ENCODE results near the gene ZNF132. TPM values are rescaled to one million over a fixed set of nuclear protein-coding genes. Genes with fewer than 3 reads are reported as not detected.

Gene ZNF132
- total RNA-seq, 1 experiment from 2014 or later = 1.5 TPM

DNA sequence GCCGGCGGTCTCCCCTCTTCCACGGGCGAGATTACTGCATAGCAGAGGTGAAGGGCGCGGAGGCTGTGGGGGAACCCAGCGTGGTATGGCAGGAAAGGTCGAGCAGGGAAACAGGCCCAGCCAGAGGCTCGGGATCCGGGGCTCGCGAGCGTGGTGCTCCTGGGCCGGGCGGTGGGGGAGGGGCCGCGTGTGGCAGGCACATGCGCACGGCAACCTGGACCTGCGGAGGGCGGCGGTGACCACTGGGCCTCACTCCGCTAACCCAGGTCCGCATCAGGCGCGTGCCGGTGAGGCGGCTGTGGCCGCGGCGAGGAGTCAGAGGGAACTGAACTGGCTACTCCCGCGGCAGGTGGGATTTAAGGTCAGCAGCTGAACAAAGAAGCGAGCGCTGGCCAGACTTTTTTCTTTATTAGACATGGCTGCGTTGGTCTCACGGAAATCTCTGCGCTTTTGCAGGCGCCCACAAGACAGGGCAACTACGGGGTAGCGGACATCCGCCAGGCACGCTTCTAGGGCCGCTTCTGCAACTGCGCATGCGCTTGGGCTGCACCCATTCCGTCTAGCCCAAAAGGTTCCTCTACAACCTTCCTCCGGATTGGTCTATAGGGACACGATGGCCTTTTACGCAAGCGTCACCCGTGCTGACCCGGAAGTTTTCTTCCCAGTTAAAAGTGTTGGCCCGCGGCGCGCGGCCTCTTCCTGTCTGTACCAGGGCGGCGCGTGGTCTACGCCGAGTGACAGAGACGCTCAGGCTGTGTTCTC, 53.2 kb downstream of the ZNF132 start, which contains the start of gene RPS5:
RPS5 (plus strand) TSS at position 694 of the 762 bp plus-strand sequence. CDS start 869 bp downstream, outside the sequence.
- Histone ChIP-seq H3K4me1 (replicated peaks; ENCODE audit: insufficient read depth) (peaks cover 22% of the 10 kb centered on the region), H3K4me2 (peak within 1 kb of the TSS; percentile 90), H3K27ac (peak within 1 kb of the TSS; percentile 95), H3K79me2 (ENCODE audit: low read depth) (peaks cover 68% of the 10 kb centered on the region), H3K36me3 (ENCODE audit: low read depth) (no peaks in the 10 kb centered on the region), H4K20me1 (ENCODE audit: insufficient read depth) (peaks cover 15% of the 10 kb centered on the region), H3K9me3 (ENCODE audit: insufficient read depth, low read depth) (no peaks in the 10 kb centered on the region), H3F3A (ENCODE audit: insufficient read depth, low read depth) (peaks cover 9% of the 10 kb centered on the region; the same call in 1 of the 2 replicates), H3K4me3 (peak within 1 kb of the TSS; percentile 93), H3K9me2 (ENCODE audit: insufficient read depth) (no peaks in the 10 kb centered on the region), H2AFZ (peak within 1 kb of the TSS; percentile 73), H3K27me3 (ENCODE audit: insufficient read depth, low read depth) (no peaks in the 10 kb centered on the region)
- intact Hi-C loops (cut with micrococcal nuclease; ENCODE audit: unreplicated experiment) = no loop called here
- ChIA-PET POLR2A (ENCODE audit: unreplicated experiment) (interaction anchor here (0.6 kb wide), 1 partner anchor 168 kb away, joined by 3 read pairs; the partner anchor contains the start of gene CHMP2A), CTCF (no interaction called here)
- BruUV-seq (replicated peaks) = TSS peak; percentile 74
- TF ChIP-seq EZH2 (IDR thresholded peaks at IDR 0.05; ENCODE audit: low read depth) = no peak
- TF ChIP-seq, protein P1, sequence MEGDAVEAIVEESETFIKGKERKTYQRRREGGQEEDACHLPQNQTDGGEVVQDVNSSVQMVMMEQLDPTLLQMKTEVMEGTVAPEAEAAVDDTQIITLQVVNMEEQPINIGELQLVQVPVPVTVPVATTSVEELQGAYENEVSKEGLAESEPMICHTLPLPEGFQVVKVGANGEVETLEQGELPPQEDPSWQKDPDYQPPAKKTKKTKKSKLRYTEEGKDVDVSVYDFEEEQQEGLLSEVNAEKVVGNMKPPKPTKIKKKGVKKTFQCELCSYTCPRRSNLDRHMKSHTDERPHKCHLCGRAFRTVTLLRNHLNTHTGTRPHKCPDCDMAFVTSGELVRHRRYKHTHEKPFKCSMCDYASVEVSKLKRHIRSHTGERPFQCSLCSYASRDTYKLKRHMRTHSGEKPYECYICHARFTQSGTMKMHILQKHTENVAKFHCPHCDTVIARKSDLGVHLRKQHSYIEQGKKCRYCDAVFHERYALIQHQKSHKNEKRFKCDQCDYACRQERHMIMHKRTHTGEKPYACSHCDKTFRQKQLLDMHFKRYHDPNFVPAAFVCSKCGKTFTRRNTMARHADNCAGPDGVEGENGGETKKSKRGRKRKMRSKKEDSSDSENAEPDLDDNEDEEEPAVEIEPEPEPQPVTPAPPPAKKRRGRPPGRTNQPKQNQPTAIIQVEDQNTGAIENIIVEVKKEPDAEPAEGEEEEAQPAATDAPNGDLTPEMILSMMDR (conservative IDR thresholded peaks at IDR 0.05) = no peak
- peak; percentile 90 to 91 for DNase-seq

DNA sequence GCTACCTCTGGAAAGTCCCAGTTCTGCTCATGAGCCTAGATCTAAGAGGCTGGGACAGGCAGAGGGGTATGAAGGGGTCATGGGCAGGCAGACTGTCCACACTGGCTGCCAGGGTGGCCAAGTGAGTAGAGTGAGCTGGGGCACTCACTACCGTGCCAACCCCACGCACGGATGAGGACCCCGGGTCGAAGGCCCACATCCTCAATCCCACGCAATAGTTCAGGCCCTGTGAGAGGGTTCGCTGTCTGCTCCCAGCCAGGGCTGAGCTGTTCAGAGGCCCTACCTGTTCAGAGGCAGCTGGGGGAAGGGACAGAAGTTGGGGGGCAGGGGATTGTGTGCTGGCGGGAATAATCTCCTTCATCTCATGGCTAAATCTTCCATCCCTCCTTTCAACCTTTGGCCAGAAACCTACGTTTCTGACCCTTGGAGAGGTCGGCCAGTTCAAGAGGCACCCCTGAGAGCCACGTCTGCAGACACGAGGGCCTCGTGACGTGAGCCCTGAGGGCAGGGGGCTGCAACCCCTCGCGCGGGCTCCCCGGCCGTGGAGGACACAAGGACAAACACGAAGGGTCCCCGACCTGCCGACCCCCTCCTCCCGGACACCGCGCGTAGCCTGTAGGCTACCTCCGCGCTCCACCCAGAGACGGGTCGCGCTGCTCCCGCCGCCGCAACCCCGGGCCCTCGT, 53.9 kb downstream of the ZNF132 start:
- Histone ChIP-seq H3K4me1 (replicated peaks; ENCODE audit: insufficient read depth) (peaks cover 22% of the 10 kb centered on the region), H3K9me2 (ENCODE audit: insufficient read depth) (no peaks in the 10 kb centered on the region), H2AFZ (peak overlapping the region; percentile 73), H3F3A (ENCODE audit: insufficient read depth, low read depth) (peaks cover 8% of the 10 kb centered on the region; the same call in 1 of the 2 replicates), H3K36me3 (ENCODE audit: low read depth) (no peaks in the 10 kb centered on the region), H3K4me3 (peak overlapping the region; percentile 93), H3K9me3 (ENCODE audit: insufficient read depth, low read depth) (no peaks in the 10 kb centered on the region), H3K27me3 (ENCODE audit: insufficient read depth, low read depth) (no peaks in the 10 kb centered on the region), H4K20me1 (ENCODE audit: insufficient read depth) (peaks cover 11% of the 10 kb centered on the region), H3K4me2 (peak overlapping the region; percentile 77), H3K27ac (peak overlapping the region; percentile 95), H3K79me2 (ENCODE audit: low read depth) (peaks cover 67% of the 10 kb centered on the region)
- CTCF ChIA-PET = no interaction called here
- no peak for DNase-seq
- BruUV-seq (replicated peaks) = no TSS peak
- POLR2A ChIA-PET (ENCODE audit: unreplicated experiment) = interaction anchor here (0.6 kb wide), 1 partner anchor 169 kb away, joined by 3 read pairs; the partner anchor contains the start of gene CHMP2A
- no peak for TF ChIP-seq EZH2 (IDR thresholded peaks at IDR 0.05; ENCODE audit: low read depth)
- TF ChIP-seq, protein P1 (conservative IDR thresholded peaks at IDR 0.05) = no peak
- intact Hi-C loops (cut with micrococcal nuclease; ENCODE audit: unreplicated experiment) = no loop called here

DNA sequence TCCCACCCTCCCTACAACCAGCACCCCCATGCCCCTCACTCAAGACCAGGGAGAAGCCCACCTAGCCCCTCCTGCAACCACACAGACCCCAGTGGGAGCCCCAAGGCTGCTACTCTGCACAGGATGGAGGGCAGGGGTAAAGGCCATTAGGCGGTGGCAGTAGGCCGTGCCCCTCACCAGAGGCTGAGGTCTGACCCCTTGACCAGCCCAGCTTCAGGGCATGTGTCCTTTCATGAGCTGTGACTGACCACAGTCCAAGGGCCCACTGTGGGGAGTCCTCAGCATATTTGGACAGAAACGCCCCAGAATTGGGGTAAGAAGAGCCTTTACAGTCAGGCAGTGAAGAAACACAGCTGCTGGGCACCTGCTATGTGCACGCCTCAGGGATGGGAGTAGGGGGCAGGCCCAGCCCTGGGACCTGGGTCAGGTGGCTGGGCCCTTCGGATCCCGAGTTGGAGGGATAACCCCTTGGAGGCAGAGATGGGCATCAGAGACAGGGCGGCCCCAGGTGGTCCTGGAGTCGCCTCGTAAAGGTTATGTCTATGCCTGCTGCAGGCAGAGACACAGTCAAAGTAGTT, 54.6 kb downstream of the ZNF132 start:
- no TSS peak for BruUV-seq (replicated peaks)
- peaks cover 8% of the 10 kb centered on the region; the same call in 1 of the 2 replicates for H3F3A ChIP-seq (ENCODE audit: insufficient read depth, low read depth)
- H3K27ac ChIP-seq = peak overlapping the region; percentile 95
- H3K9me3 ChIP-seq (ENCODE audit: insufficient read depth, low read depth) = no peaks in the 10 kb centered on the region
- no peaks in the 10 kb centered on the region for H3K36me3 ChIP-seq (ENCODE audit: low read depth)
- peaks cover 7% of the 10 kb centered on the region for H4K20me1 ChIP-seq (ENCODE audit: insufficient read depth)
- no peaks in the 10 kb centered on the region for H3K9me2 ChIP-seq (ENCODE audit: insufficient read depth)
- POLR2A ChIA-PET (ENCODE audit: unreplicated experiment) = no interaction called here
- CTCF ChIA-PET = no interaction called here
- H3K4me3 ChIP-seq = peak overlapping the region; percentile 93
- peaks cover 22% of the 10 kb centered on the region for H3K4me1 ChIP-seq (replicated peaks; ENCODE audit: insufficient read depth)
- no peaks in the 10 kb centered on the region for H3K27me3 ChIP-seq (ENCODE audit: insufficient read depth, low read depth)
- intact Hi-C loops (cut with micrococcal nuclease; ENCODE audit: unreplicated experiment) = no loop called here
- DNase-seq = peak in 1 of 2 experiments; percentile 20
- H2AFZ ChIP-seq = no peak overlapping the region
- TF ChIP-seq EZH2 (IDR thresholded peaks at IDR 0.05; ENCODE audit: low read depth) = no peak
- TF ChIP-seq, protein P1 (conservative IDR thresholded peaks at IDR 0.05) = no peak
- H3K4me2 ChIP-seq = peak overlapping the region; percentile 77
- H3K79me2 ChIP-seq (ENCODE audit: low read depth) = peaks cover 60% of the 10 kb centered on the region
